ENCODE measurements around the gene FBXO24. TPM values are rescaled to one million over a fixed set of nuclear protein-coding genes. Genes with fewer than 3 reads are reported as not detected.
"Not testable (repeated sequence)": the region's sequence is repeated elsewhere in the genome, so short reads cannot be mapped to it uniquely, and the experiment has no call there.

Gene FBXO24
- total RNA-seq, 1 experiment from 2014 or later: 0.55 TPM

DNA sequence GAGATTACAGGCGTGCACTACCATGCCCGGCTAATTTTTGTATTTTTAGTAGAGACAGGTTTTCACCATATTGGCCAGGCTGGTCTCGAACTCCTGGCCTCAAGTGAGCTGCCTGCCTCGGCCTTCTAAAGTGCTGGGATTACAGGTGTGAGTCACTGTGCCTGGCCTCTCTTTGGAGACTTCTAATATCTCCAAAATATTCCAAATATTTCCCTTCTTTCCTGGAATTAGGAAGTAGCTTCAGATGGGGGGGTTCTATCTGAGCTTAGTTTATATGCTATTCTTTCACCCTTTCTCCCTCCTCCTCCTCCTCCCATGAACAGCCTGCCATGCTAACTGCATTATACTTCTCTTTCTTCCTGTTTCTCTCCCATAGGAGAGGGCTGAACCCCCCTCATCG, 37.7 kb upstream of the FBXO24 start:
- in situ Hi-C loops (cut with HindIII; ENCODE audit: low pct_unique_long_range_greater_than_20kb, low sequenced_read_pairs); DNase-seq (ENCODE audit: low read depth, low spot score): not testable (repeated sequence)

GRCh38 chr7:100552532-100552931, 33.6 kb upstream of the FBXO24 start:
- DNase-seq (ENCODE audit: low read depth, low spot score): no peak
- in situ Hi-C loops (cut with HindIII; ENCODE audit: low pct_unique_long_range_greater_than_20kb, low sequenced_read_pairs): no loop called here

DNA sequence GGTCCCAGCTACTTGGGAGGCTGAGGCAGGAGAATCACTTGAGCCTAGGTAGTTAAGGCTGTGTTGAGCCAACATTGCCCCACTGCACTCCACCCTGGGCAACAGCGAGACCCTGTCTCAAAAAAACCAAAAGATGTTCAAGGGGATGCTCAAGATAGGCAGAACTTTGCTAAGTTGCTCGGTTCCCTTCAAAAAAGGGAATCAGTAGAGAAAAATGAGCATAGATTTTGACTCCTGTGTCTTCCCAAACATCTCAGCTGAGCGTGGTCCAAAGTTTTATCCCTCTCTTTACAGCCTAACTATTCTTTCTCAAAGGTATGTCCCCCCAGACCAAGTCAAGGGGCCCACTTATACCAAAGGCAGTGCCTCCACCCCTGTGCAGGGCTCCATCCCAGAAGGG, 33.1 kb upstream of the FBXO24 start:
- no peak for DNase-seq (ENCODE audit: low read depth, low spot score)
- in situ Hi-C loops (cut with HindIII; ENCODE audit: low pct_unique_long_range_greater_than_20kb, low sequenced_read_pairs): no loop called here

DNA sequence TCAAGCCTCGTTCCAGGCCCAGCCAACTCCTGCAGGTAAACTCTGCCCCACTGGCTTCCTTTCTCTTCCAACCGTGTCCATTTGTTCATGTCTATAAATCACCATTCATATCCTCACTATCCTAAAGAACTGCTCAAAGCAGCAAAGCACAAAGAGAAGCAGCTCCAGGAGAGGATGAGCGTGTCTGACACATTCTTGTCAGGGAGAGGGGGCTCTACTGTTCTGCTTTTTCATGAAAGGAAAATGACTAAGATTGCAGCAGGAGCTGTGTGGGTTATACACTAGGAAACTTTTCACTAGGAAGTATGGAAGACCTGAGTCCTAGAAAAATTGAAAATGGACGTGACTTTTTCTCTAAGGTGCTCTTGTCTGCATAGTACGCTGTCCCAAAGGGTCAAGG, 30.4 kb upstream of the FBXO24 start:
- in situ Hi-C loops (cut with HindIII; ENCODE audit: low pct_unique_long_range_greater_than_20kb, low sequenced_read_pairs): no loop called here
- no peak for DNase-seq (ENCODE audit: low read depth, low spot score)

DNA sequence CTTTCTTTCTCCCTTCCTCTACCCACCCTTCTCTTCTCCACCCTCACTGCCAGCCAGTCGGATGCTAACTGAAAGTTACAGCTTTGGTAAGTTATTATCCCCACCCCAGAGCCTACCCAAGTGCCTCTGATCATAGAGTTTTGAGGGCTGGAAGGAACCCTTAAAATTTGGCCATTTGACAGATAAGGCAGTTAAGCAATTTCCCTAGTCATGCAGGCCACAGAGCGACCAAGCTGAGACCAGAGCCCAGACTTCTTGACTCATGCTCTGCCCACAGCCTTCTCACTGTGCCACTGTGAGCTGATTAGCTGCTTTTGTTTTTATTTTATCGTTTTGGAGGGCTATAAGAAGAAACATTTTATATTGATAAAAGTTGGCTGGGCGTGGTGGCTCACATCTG, 29.6 kb upstream of the FBXO24 start:
- in situ Hi-C loops (cut with HindIII; ENCODE audit: low pct_unique_long_range_greater_than_20kb, low sequenced_read_pairs): no loop called here
- no peak for DNase-seq (ENCODE audit: low read depth, low spot score)

DNA sequence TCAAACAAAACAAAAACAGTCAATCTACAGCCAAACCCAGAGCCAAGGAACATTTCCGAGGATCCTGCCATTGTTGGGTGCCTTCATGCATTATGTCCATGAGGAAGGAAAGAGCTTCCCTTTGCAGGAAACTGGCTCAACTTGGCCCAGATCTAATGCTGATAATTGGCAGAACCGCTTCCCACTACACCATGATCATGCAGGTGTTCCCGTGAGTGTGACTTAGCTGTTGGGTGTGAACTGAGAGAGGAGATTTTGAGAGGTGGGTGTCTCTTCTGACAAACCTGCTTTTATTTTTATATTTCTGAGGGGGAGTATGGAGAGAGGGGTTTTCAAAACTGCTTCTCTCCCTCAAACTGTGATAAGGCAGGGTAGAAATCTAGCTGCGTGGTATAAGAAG, 27.0 kb upstream of the FBXO24 start:
- DNase-seq (ENCODE audit: low read depth, low spot score): no peak
- in situ Hi-C loops (cut with HindIII; ENCODE audit: low pct_unique_long_range_greater_than_20kb, low sequenced_read_pairs): no loop called here

DNA sequence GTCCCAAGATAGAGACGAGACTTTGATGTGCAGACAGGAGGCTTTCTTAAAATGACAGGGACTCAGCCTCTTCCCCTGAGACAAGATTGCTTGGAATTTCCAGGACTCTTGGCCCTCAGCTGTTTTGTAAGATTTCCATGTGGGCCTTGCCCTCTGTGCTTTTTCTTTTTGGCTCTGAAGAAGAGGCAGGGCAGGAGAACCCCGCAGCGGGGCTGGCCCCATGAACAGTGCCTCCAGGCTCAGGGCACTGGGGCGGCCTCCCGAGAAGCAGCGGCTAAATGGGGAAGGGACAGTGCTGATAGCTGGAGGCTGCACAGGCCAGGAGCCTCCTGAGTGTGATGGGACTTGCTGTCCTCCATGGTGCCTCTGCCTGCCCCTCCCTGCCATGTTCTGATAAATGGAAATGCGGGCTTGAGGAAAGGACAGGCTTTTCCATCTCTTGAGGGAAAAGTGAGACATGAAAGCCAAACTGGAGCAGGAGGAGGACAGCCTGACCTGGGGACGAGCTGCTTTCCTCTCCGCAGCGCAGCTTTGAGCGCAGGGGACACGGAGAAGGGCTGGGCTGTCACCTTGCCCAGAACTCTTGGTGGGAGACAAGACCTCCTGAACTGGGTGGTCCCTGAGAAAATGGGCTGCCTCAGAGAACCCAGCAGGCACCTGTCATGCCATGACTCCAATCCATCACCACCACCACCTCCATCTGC, 24.5 kb upstream of the FBXO24 start:
- DNase-seq (ENCODE audit: low read depth, low spot score): no peak
- in situ Hi-C loops (cut with HindIII; ENCODE audit: low pct_unique_long_range_greater_than_20kb, low sequenced_read_pairs): no loop called here

- no peak for DNase-seq (ENCODE audit: low read depth, low spot score)
- in situ Hi-C loops (cut with HindIII; ENCODE audit: low pct_unique_long_range_greater_than_20kb, low sequenced_read_pairs): no loop called here
These were observed 23.7 kb upstream of the FBXO24 start for GRCh38 chr7:100562195-100563099.

DNA sequence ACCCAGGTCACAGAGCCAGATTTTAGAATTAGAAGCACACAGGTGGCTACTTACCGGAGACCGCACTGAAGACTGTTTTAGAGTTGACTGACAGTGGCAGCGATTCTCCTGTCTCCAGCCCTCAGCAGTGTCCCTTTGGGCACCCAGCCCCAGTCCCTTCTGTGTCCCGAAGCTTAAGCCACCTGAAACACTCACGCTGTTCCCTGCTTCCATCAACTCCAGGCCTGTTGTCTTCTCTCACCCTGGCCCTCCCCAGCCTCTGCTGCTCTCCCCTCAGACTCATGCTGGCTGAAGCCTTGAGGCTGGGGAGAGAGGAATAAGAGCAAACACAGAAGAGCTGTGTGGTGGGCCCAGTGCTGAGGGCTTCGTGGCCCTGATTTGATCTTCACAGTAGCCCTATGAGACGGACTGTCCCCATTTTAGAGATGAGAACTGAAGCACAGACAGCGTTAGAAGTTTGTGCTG, 23.0 kb upstream of the FBXO24 start:
- in situ Hi-C loops (cut with HindIII; ENCODE audit: low pct_unique_long_range_greater_than_20kb, low sequenced_read_pairs): no loop called here
- no peak for DNase-seq (ENCODE audit: low read depth, low spot score)

- peak; percentile 79 for DNase-seq (ENCODE audit: low read depth, low spot score)
- in situ Hi-C loops (cut with HindIII; ENCODE audit: low pct_unique_long_range_greater_than_20kb, low sequenced_read_pairs): no loop called here
These were observed 22.2 kb upstream of the FBXO24 start for GRCh38 chr7:100563809-100564400.

DNA sequence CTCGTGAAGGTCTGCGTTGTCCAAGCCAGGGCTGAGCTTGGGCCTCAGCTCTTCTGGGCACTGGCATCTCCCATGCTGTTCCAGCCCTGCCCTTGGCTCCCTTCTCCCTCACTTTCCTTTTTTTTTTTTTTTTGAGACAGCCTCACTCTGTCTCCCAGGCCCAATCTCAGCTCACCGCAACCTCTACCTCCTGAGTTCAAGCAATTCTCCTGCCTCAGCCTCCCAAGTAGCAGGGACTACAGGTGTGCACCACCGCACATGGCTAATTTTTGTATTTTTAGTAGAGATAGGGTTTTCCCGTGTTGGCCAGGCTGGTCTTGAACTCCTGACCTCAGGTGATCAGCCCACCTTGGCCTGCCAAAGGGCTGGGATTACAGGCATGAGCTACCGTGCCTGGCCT, 21.7 kb upstream of the FBXO24 start:
- DNase-seq (ENCODE audit: low read depth, low spot score); in situ Hi-C loops (cut with HindIII; ENCODE audit: low pct_unique_long_range_greater_than_20kb, low sequenced_read_pairs): not testable (repeated sequence)

DNA sequence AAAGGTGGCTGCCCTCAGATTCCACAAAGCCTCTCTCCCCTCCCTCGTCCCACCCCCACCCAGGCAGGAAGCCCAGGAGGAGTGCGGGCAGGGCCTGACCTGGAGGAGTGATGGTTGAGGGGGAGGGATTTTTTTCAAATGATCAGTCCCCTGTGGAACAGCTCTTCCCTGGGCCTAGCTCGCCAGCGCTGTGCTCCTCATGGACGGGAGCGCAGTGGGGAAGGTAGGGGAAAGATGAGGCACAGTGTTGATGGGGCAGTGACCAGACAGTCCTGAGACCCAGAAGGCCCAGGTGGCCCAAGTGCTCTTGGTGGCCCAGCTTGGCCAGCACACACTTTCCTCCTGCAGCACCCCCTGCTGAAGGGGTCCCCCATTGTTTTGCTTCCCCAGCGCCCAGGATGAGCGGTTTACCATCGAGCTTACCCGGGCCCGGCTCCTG, 21.0 kb upstream of the FBXO24 start:
- DNase-seq (ENCODE audit: low read depth, low spot score): no peak
- in situ Hi-C loops (cut with HindIII; ENCODE audit: low pct_unique_long_range_greater_than_20kb, low sequenced_read_pairs): no loop called here

DNA sequence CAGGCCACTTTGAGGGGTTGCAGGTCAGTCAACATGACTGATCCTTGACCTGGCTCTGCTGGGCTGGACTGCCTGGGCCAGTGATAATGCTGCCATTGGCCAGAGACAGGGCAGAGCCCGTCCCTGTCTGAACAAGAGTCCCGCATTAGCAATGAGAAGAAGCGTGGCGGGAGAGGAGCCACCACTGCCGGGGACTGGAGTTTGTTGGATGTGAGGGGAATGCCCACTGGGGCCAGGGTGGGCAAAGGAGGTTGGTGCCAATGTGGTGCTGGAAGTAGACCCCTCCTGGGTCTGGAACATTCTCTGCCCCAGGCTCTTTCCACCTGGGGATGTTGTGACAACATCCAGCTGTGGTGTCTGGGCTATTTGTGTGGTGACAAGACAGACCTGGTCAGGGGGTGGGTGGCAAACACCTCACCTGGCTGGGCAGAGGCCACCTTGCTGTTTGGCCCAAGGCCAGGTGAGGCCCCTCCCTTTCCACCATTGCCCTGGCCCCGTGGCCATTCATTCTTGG, 20.1 kb upstream of the FBXO24 start:
- no peak for DNase-seq (ENCODE audit: low read depth, low spot score)
- in situ Hi-C loops (cut with HindIII; ENCODE audit: low pct_unique_long_range_greater_than_20kb, low sequenced_read_pairs): no loop called here

DNA sequence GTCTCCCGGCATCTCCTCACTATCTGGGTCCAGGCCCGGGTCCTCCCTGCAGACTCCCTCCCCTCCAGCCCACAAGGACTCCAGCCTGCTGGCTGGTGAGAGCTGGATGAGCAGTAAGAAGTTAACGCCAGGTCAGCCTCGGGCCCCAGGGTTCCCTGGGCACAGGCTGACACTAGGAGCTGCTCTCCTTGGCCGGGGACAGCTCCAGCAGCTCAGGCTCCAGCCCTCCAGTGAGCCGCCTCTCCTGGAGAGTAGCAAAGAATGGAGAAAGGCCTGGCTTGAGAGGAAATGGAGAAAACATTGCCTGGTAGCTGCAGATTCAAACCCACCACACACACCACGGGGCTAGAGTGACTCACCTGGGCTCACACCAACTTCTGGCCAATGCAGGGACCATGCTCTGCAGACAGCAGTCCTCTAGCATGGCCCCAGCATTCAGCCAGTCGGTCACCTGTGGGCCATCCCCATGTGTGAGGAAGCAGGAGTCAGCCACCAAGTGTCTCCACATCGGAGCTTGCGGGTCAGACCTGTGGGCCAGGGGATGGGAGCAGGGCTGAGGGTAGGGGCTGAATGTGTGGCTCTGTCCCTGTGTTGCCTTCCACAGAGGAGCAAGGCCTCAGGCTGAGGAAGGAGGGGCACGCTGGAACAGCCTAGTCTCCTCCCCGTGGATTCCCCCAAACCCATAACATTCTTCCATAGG, 18.9 kb upstream of the FBXO24 start:
- no peak for DNase-seq (ENCODE audit: low read depth, low spot score)
- in situ Hi-C loops (cut with HindIII; ENCODE audit: low pct_unique_long_range_greater_than_20kb, low sequenced_read_pairs): no loop called here

- DNase-seq (ENCODE audit: low read depth, low spot score): no peak
- in situ Hi-C loops (cut with HindIII; ENCODE audit: low pct_unique_long_range_greater_than_20kb, low sequenced_read_pairs): no loop called here
These were observed 18.4 kb upstream of the FBXO24 start for GRCh38 chr7:100567751-100568175.

DNA sequence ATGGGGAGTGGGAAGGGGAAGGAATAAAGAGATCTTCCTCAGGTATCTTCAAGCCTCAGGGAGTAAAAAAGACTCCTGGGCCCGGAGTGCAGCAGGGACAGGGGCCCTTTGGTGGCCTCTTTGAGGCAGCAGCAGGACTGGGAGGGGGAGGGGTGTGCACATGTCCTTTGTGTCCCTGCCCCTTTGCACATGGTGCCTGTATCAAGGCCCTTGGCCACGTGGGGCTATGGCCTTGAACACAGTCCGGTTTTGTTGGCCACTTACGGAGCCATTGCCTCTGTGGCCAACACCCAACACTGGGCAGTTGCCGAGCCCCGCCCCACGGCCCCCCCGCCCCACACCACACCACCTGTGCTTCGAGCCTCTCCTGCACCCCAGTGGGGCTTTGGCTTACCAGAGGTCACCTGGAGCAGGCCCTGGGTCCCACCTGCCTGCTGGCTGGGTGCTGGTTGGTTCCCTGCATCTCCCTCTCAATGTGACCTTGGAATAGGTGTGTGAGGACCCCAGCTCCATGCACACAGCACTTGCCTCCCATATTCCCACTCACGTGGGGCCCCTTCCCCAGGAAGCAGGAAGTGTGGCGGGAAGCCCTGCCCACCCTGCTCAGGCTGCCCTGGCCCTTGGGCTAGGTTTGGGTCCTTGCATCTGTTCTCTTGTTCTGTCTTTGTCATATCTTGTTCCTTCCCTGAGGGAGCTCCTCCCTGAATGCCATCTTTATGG, 17.8 kb upstream of the FBXO24 start:
- in situ Hi-C loops (cut with HindIII; ENCODE audit: low pct_unique_long_range_greater_than_20kb, low sequenced_read_pairs): no loop called here
- DNase-seq (ENCODE audit: low read depth, low spot score): no peak

All from SK-MEL-5 (cell line).